ENCODE data around the gene PCDHGB3. TPM values are rescaled to one million over a fixed set of nuclear protein-coding genes. Genes with fewer than 3 reads are reported as not detected.
"Not testable (repeated sequence)": the region's sequence is repeated elsewhere in the genome, so short reads cannot be mapped to it uniquely, and the experiment has no call there.

The PCDHGB3 gene
- total RNA-seq, 1 experiment from 2014 or later: 3.4 TPM

DNA sequence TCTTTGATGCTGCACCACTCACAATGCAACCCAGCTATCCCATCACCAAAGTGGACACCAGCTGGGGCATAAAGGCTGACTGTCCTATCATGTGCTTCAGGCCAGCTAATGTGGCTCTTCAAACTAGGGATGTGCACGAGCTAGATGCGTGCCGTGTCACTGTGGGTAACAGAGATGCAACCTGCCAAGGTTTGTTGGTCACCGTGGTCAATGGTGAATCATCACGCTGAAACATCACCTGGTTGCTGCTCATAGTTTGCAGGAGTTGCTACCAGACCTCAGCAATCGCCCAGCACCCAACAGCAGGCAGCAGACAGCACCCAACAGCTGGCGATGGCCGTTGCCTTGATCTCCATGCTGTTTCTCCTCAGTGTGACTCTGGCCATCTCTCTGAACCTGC lies 41.8 kb upstream of the PCDHGB3 start:
- H3K27ac ChIP-seq (ENCODE audit: low read depth, low read length, poor library complexity, severe bottlenecking): no peak overlapping the region
- H3K36me3 ChIP-seq (ENCODE audit: insufficient read depth, low read length, poor library complexity, severe bottlenecking): no peaks in the 10 kb centered on the region
- BruUV-seq (replicated peaks): no TSS peak
- H3K4me1 ChIP-seq (ENCODE audit: insufficient read depth, low read length, poor library complexity, severe bottlenecking): no peaks in the 10 kb centered on the region
- CTCF ChIA-PET: no interaction called here
- no peak overlapping the region for H3K4me3 ChIP-seq (ENCODE audit: low read depth, low read length, poor library complexity, severe bottlenecking)
- intact Hi-C loops (cut with micrococcal nuclease; ENCODE audit: unreplicated experiment): no loop called here
- no peak for DNase-seq (ENCODE audit: low spot score)
- H3K27me3 ChIP-seq (replicated peaks; ENCODE audit: insufficient read depth, low read depth, low read length, poor library complexity): no peaks in the 10 kb centered on the region
- no peak for TF ChIP-seq EZH2 (IDR thresholded peaks at IDR 0.05; ENCODE audit: borderline replicate concordance, low read depth, low read length, poor library complexity, severe bottlenecking)
- TF ChIP-seq, protein P1, sequence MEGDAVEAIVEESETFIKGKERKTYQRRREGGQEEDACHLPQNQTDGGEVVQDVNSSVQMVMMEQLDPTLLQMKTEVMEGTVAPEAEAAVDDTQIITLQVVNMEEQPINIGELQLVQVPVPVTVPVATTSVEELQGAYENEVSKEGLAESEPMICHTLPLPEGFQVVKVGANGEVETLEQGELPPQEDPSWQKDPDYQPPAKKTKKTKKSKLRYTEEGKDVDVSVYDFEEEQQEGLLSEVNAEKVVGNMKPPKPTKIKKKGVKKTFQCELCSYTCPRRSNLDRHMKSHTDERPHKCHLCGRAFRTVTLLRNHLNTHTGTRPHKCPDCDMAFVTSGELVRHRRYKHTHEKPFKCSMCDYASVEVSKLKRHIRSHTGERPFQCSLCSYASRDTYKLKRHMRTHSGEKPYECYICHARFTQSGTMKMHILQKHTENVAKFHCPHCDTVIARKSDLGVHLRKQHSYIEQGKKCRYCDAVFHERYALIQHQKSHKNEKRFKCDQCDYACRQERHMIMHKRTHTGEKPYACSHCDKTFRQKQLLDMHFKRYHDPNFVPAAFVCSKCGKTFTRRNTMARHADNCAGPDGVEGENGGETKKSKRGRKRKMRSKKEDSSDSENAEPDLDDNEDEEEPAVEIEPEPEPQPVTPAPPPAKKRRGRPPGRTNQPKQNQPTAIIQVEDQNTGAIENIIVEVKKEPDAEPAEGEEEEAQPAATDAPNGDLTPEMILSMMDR (conservative IDR thresholded peaks at IDR 0.05; ENCODE audit: low read depth, low read length): no peak
- peaks cover 30% of the 10 kb centered on the region for H3K9me3 ChIP-seq (ENCODE audit: low read depth, low read length, poor library complexity, severe bottlenecking)
- POLR2A ChIA-PET (ENCODE audit: low non-redundant PET): no interaction called here

DNA sequence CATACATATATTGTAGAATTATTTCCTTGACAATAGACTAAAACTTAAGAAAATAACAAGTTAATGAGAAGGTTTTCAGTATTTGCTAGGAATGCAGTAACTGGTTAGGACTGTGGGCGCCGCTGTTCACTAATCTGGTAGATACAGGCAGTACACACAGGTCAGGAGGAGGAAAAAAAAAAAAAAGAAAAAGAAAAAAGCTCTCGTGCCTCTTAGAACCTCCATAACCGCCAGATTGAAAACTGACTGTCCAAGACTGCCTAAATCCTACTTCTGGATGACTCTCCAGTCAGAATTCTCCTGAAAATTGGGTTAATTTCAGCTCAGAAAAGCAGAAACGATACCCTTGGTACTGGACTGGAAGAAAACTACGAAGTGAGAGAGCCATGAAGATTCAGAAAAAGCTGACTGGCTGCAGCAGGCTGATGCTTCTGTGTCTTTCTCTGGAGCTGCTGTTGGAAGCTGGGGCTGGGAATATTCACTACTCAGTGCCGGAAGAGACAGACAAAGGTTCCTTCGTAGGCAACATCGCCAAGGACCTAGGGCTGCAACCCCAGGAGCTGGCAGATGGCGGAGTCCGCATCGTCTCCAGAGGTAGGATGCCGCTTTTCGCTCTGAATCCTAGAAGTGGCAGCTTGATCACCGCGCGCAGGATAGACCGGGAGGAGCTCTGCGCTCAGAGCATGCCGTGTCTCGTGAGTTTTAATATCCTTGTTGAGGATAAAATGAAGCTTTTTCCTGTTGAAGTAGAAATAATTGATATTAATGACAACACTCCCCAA lies 39.6 kb upstream of the PCDHGB3 start, which contains the start of gene PCDHGA1:
TSS of gene PCDHGA1 (plus strand) at position 216 of the 782 bp plus-strand sequence.
- CTCF ChIA-PET: no interaction called here

DNA sequence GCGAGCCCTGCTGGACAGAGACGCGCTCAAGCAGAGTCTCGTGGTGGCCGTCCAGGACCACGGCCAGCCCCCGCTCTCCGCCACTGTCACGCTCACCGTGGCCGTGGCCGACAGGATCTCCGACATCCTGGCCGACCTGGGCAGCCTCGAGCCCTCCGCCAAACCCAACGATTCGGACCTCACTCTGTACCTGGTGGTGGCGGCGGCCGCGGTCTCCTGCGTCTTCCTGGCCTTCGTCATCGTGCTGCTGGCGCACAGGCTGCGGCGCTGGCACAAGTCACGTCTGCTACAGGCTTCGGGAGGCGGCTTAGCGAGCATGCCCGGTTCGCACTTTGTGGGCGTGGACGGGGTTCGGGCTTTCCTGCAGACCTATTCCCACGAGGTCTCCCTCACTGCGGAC lies 37.5 kb upstream of the PCDHGB3 start:
- H3K36me3 ChIP-seq (ENCODE audit: insufficient read depth, low read length, poor library complexity, severe bottlenecking); DNase-seq (ENCODE audit: low spot score); BruUV-seq (replicated peaks); intact Hi-C loops (cut with micrococcal nuclease; ENCODE audit: unreplicated experiment); H3K27me3 ChIP-seq (replicated peaks; ENCODE audit: insufficient read depth, low read depth, low read length, poor library complexity); H3K27ac ChIP-seq (ENCODE audit: low read depth, low read length, poor library complexity, severe bottlenecking); POLR2A ChIA-PET (ENCODE audit: low non-redundant PET); CTCF ChIA-PET; H3K4me1 ChIP-seq (ENCODE audit: insufficient read depth, low read length, poor library complexity, severe bottlenecking); H3K4me3 ChIP-seq (ENCODE audit: low read depth, low read length, poor library complexity, severe bottlenecking): not testable (repeated sequence)
- peaks cover 54% of the 10 kb centered on the region for H3K9me3 ChIP-seq (ENCODE audit: low read depth, low read length, poor library complexity, severe bottlenecking)

More for the DNA sequence above, 39.6 kb upstream of the PCDHGB3 start, which contains the start of gene PCDHGA1:
- H3K4me3 ChIP-seq (ENCODE audit: low read depth, low read length, poor library complexity, severe bottlenecking): no peak within 1 kb of the TSS
- no peaks in the 10 kb centered on the region for H3K36me3 ChIP-seq (ENCODE audit: insufficient read depth, low read length, poor library complexity, severe bottlenecking)
- H3K27me3 ChIP-seq (replicated peaks; ENCODE audit: insufficient read depth, low read depth, low read length, poor library complexity): no peaks in the 10 kb centered on the region
- TF ChIP-seq, protein P1 (conservative IDR thresholded peaks at IDR 0.05; ENCODE audit: low read depth, low read length): peak; percentile 52
- no peak for TF ChIP-seq EZH2 (IDR thresholded peaks at IDR 0.05; ENCODE audit: borderline replicate concordance, low read depth, low read length, poor library complexity, severe bottlenecking)
- H3K9me3 ChIP-seq (ENCODE audit: low read depth, low read length, poor library complexity, severe bottlenecking): peaks cover 41% of the 10 kb centered on the region
- no TSS peak for BruUV-seq (replicated peaks)
- DNase-seq (ENCODE audit: low spot score): no peak
- no peaks in the 10 kb centered on the region for H3K4me1 ChIP-seq (ENCODE audit: insufficient read depth, low read length, poor library complexity, severe bottlenecking)
- intact Hi-C loops (cut with micrococcal nuclease; ENCODE audit: unreplicated experiment): no loop called here
- POLR2A ChIA-PET (ENCODE audit: low non-redundant PET): interaction anchor here (0.6 kb wide), 1 partner anchor 15 kb away, joined by 5 read pairs; no protein-coding TSS in a partner anchor
- no peak within 1 kb of the TSS for H3K27ac ChIP-seq (ENCODE audit: low read depth, low read length, poor library complexity, severe bottlenecking)
